CD4-positive, alpha-beta T cell (primary cell): ENCODE data around the gene CTLA4. TPM values are rescaled to one million over a fixed set of nuclear protein-coding genes. Genes with fewer than 3 reads are reported as not detected.

Source experiments
- ATAC-seq: fragments of 200-7000 bp; cut with Tn5 transposase; one replicate; pipeline ENCODE4 v1.10.0; 2022; ENCODE audit warnings: mild to moderate bottlenecking; ENCODE audit not compliant: poor library complexity
- CTCF ChIA-PET: fragments of 350-600 bp; sonication (Branson Sonifier 250); formaldehyde crosslinking; loops from one replicate; lab custom pipeline; 2021; ENCODE audit warnings: antibody characterized with exemption, inconsistent platforms; lab: Charles Lee
- POLR2A ChIA-PET: fragments of 350-600 bp; sonication (Branson Sonifier 250); formaldehyde crosslinking; loops from one replicate; lab custom pipeline; 2021; ENCODE audit warnings: antibody characterized with exemption, inconsistent platforms; lab: Charles Lee
- DNase-seq, 14 experiments: peaks; one replicate each; pipeline ENCODE4 v3.0.0-alpha.2; 2013 to 2020; ENCODE audit warnings: mixed read lengths in 2 of 14
- H3K27ac ChIP-seq, 2 donors: one replicate each; pipeline versions ENCODE4 v1.5.1 to v1.7.0; 2013; ENCODE audit warnings: low read length in 2 of 2, low read depth in 1 of 2, mild to moderate bottlenecking in 1 of 2
- H3K27me3 ChIP-seq, 2 experiments: 1 replicate in 1 of 2; 2 replicates in 1 of 2; pipeline versions ENCODE4 v1.6.1 to v1.7.0; 2013; ENCODE audit warnings: low read length in 2 of 2, control low read depth in 1 of 2, mild to moderate bottlenecking in 1 of 2, moderate library complexity in 1 of 2; ENCODE audit not compliant: insufficient read depth in 2 of 2, control insufficient read depth in 1 of 2
- H3K36me3 ChIP-seq: one replicate; pipeline ENCODE4 v1.6.1; 2013; ENCODE audit warnings: low read length, control low read depth; ENCODE audit not compliant: insufficient read depth
- H3K4me1 ChIP-seq: one replicate; pipeline ENCODE4 v1.6.1; 2013; ENCODE audit warnings: low read length, control low read depth; ENCODE audit not compliant: insufficient read depth
- H3K4me3 ChIP-seq: one replicate; pipeline ENCODE4 v1.5.1; 2013; ENCODE audit warnings: mild to moderate bottlenecking, low read length, moderate library complexity
- H3K9me3 ChIP-seq, 2 experiments: 1 replicate in 1 of 2; 2 replicates in 1 of 2; pipeline versions ENCODE4 v1.6.1 to v1.7.0; 2013; ENCODE audit warnings: low read length in 2 of 2, mild to moderate bottlenecking in 2 of 2, control low read depth in 1 of 2, moderate library complexity in 1 of 2; ENCODE audit not compliant: control insufficient read depth in 1 of 2, insufficient read depth in 1 of 2
- H3K27ac Mint-ChIP-seq: one replicate; pipeline ENCODE4 v1.8.0; 2020; ENCODE audit warnings: mixed read lengths
- H3K27me3 Mint-ChIP-seq: one replicate; pipeline ENCODE4 v1.8.0; 2021; ENCODE audit warnings: mixed read lengths
- H3K36me3 Mint-ChIP-seq: one replicate; pipeline ENCODE4 v1.8.0; 2021; ENCODE audit warnings: low read depth, mixed read lengths
- H3K4me1 Mint-ChIP-seq: one replicate; pipeline ENCODE4 v1.8.0; 2021; ENCODE audit warnings: low read depth, mixed read lengths
- H3K4me3 Mint-ChIP-seq: one replicate; pipeline ENCODE4 v1.8.0; 2020; ENCODE audit warnings: mild to moderate bottlenecking, mixed read lengths
- H3K9me3 Mint-ChIP-seq: one replicate; pipeline ENCODE4 v1.8.0; 2020; ENCODE audit warnings: mixed read lengths
- CTCF ChIP-seq: fragments of 200-600 bp; IDR thresholded peaks from one replicate; pipeline ENCODE4 v1.8.0; 2022; ENCODE audit warnings: antibody characterized with exemption, mild to moderate bottlenecking
- intact Hi-C, 2 experiments: fragments of 100-400 bp; cut with DNase I in 1 of 2; cut with micrococcal nuclease in 1 of 2; formaldehyde crosslinking; loops; one replicate each; pipeline versions ENCODE4 v1.15.1 to v1.9.0; 2023 to 2025; cut with DNase I, micrococcal nuclease
- total RNA-seq, 174 experiments: library from RNA in 2 of 174; stranded (reverse) in 2 of 174; gene quantifications; one replicate each; pipeline ENCODE4 v1.2.3 and lab custom pipeline; 2021 to 2026

CTLA4 gene
- total RNA-seq, 2 experiments from 2014 or later, result 49.8 to 52.0 TPM

- Histone ChIP-seq H3K9me3 (no peaks in the 10 kb centered on the region), H3K36me3 (no peaks in the 10 kb centered on the region), H3K27me3 (no peaks in the 10 kb centered on the region), H3K4me1 (no peaks in the 10 kb centered on the region), H3K4me3 (no peak overlapping the region), H3K27ac (no peak overlapping the region)
- ChIA-PET POLR2A (no interaction called here), CTCF (no interaction called here)
- Mint-ChIP-seq H3K36me3 (no peaks in the 10 kb centered on the region), H3K9me3 (no peaks in the 10 kb centered on the region), H3K4me1 (peaks cover 12% of the 10 kb centered on the region), H3K27ac (no peak overlapping the region), H3K4me3 (no peak overlapping the region), H3K27me3 (no peaks in the 10 kb centered on the region)
- no peak for TF ChIP-seq CTCF
- DNase-seq (no peak), ATAC-seq (no peak)
- intact Hi-C loops, result loop anchor here in 1 of 2 experiments (5.0 kb wide), 1 partner anchor 47 kb away; no protein-coding TSS in a partner anchor
Observed at GRCh38 chr2:203893840-203894239, 26.3 kb downstream of the CTLA4 start.

GRCh38 chr2:203894262-203894661 is 26.7 kb downstream of the CTLA4 start:
- ChIA-PET POLR2A (no interaction called here), CTCF (no interaction called here)
- Mint-ChIP-seq H3K4me1 (peaks cover 12% of the 10 kb centered on the region), H3K36me3 (no peaks in the 10 kb centered on the region), H3K4me3 (no peak overlapping the region), H3K27me3 (no peaks in the 10 kb centered on the region), H3K27ac (no peak overlapping the region), H3K9me3 (no peaks in the 10 kb centered on the region)
- H3K36me3 ChIP-seq, result no peaks in the 10 kb centered on the region
- intact Hi-C loops, result loop anchor here in 1 of 2 experiments (5.0 kb wide), 1 partner anchor 47 kb away; no protein-coding TSS in a partner anchor
- DNase-seq, result no peak
- no peaks in the 10 kb centered on the region for H3K9me3 ChIP-seq
- ATAC-seq, result no peak
- no peaks in the 10 kb centered on the region for H3K27me3 ChIP-seq
- no peak overlapping the region for H3K4me3 ChIP-seq
- no peak overlapping the region for H3K27ac ChIP-seq
- no peak for TF ChIP-seq CTCF
- H3K4me1 ChIP-seq, result no peaks in the 10 kb centered on the region

- no peak overlapping the region for H3K27ac Mint-ChIP-seq
- ATAC-seq (no peak), DNase-seq (no peak)
- CTCF ChIA-PET, result no interaction called here
- Histone ChIP-seq H3K9me3 (peaks cover 0 to 15% of the 10 kb centered on the region in 2 experiments), H3K4me1 (no peaks in the 10 kb centered on the region), H3K27ac (no peak overlapping the region), H3K4me3 (no peak overlapping the region), H3K27me3 (no peaks in the 10 kb centered on the region), H3K36me3 (no peaks in the 10 kb centered on the region)
- peaks cover 5% of the 10 kb centered on the region for H3K9me3 Mint-ChIP-seq
- H3K4me1 Mint-ChIP-seq, result peaks cover 12% of the 10 kb centered on the region
- intact Hi-C loops, result no loop called here
- POLR2A ChIA-PET, result interaction anchor here (1.1 to 1.7 kb wide), 4 partner anchors 11 to 30 kb away, joined by 4 to 6 read pairs (median 4); partner anchors contain the start of gene CTLA4
- no peak for TF ChIP-seq CTCF
- H3K4me3 Mint-ChIP-seq, result no peak overlapping the region
- H3K36me3 Mint-ChIP-seq, result peaks cover 5% of the 10 kb centered on the region
- H3K27me3 Mint-ChIP-seq, result no peaks in the 10 kb centered on the region
Observed at GRCh38 chr2:203897544-203897943, 30.0 kb downstream of the CTLA4 start.
